ENCODE measurements around the gene BFAR.

DNA sequence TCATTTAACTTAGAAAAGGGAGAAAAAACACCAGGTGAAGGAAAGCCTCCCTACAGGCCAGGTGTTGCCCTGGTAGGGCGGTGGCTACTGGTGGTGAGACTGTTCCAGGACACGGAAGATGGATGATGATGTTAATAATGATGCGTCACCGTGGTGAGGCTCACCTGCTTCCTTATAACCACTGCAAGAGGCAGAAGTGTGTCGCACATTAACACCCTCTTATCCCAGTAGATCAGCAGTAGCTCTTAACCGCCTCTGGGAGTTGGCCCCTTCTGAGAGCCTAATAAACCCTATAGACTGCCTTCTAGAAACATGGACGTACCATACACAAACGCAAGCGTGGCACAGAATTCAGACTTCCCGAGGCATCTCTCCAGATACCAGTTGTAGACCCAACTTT is 7.8 kb downstream of the BFAR start:
- TF ChIP-seq, protein P1, sequence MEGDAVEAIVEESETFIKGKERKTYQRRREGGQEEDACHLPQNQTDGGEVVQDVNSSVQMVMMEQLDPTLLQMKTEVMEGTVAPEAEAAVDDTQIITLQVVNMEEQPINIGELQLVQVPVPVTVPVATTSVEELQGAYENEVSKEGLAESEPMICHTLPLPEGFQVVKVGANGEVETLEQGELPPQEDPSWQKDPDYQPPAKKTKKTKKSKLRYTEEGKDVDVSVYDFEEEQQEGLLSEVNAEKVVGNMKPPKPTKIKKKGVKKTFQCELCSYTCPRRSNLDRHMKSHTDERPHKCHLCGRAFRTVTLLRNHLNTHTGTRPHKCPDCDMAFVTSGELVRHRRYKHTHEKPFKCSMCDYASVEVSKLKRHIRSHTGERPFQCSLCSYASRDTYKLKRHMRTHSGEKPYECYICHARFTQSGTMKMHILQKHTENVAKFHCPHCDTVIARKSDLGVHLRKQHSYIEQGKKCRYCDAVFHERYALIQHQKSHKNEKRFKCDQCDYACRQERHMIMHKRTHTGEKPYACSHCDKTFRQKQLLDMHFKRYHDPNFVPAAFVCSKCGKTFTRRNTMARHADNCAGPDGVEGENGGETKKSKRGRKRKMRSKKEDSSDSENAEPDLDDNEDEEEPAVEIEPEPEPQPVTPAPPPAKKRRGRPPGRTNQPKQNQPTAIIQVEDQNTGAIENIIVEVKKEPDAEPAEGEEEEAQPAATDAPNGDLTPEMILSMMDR (conservative IDR thresholded peaks at IDR 0.05), result no peak
- TF ChIP-seq ZFX (IDR thresholded peaks at IDR 0.05), result no peak
